Measurements from ENCODE around the gene KSR2. TPM values are rescaled to one million over a fixed set of nuclear protein-coding genes. Genes with fewer than 3 reads are reported as not detected.

KSR2 gene
- total RNA-seq, 2 experiments from 2014 or later, result 0.03 to 0.15 TPM

GRCh38 chr12:117606945-117607344, 361.8 kb downstream of the KSR2 start:
- H3K4me2 ChIP-seq (ENCODE audit: low read length), result no peak overlapping the region
- no TSS peak for BruUV-seq (replicated peaks)
- CTCF ChIA-PET (ENCODE audit: unreplicated experiment), result no interaction called here

DNA sequence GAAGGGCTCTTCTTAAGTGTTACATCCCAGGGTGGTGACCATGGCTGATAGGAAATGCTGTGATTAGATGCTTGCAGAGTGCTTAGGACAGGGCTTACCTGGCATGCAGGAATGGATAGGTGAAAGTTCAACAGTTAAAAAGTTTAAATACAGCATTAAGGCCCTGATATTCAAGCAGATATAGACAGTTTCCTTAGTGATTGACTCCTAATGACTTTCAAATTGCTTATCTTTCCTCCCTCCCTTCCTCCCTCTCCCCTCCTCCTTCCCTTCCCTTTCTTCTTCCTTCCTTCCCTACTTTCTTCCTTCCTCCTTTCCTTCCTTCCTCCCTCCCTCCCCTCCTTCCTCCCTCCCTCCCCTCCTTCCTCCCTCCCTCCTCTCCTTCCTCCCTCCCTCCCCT, 362.8 kb downstream of the KSR2 start:
- no peaks in the 10 kb centered on the region for H3K79me2 ChIP-seq (ENCODE audit: insufficient read depth, low read depth, low read length)
- H2AFZ ChIP-seq (ENCODE audit: low read length), result no peak overlapping the region
- H3K36me3 ChIP-seq (ENCODE audit: insufficient read depth, low read length), result no peaks in the 10 kb centered on the region
- no peaks in the 10 kb centered on the region for H3K4me1 ChIP-seq (ENCODE audit: insufficient read depth, low read length, poor library complexity, severe bottlenecking)
- H3K4me3 ChIP-seq (ENCODE audit: low read depth, low read length, poor library complexity, severe bottlenecking), result no peak overlapping the region
- TF ChIP-seq EZH2phosphoT487 (IDR thresholded peaks at IDR 0.05; ENCODE audit: borderline replicate concordance, low read depth, low read length) (no peak), CTCF (conservative IDR thresholded peaks at IDR 0.05; ENCODE audit: low read length) (no peak)
- POLR2A ChIA-PET, result no interaction called here
- no TSS peak for BruUV-seq (replicated peaks)
- DNase-seq (ENCODE audit: low spot score), result no peak
- intact Hi-C loops (cut with micrococcal nuclease; ENCODE audit: unreplicated experiment), result no loop called here
- H3K9me2 ChIP-seq (ENCODE audit: insufficient read depth, low read length), result no peaks in the 10 kb centered on the region
- no peaks in the 10 kb centered on the region for H4K20me1 ChIP-seq (ENCODE audit: insufficient read depth, low read length)
- no peak overlapping the region for H3K4me2 ChIP-seq (ENCODE audit: low read length)
- no peaks in the 10 kb centered on the region for H3K9me3 ChIP-seq (ENCODE audit: low read length)
- CTCF ChIA-PET (ENCODE audit: unreplicated experiment), result no interaction called here
- H3K27ac ChIP-seq (ENCODE audit: low read depth, low read length, poor library complexity, severe bottlenecking), result no peak overlapping the region

More at GRCh38 chr12:117606945-117607344, 361.8 kb downstream of the KSR2 start:
- no peak overlapping the region for H2AFZ ChIP-seq (ENCODE audit: low read length)
- H4K20me1 ChIP-seq (ENCODE audit: insufficient read depth, low read length), result no peaks in the 10 kb centered on the region
- no peak for TF ChIP-seq EZH2phosphoT487 (IDR thresholded peaks at IDR 0.05; ENCODE audit: borderline replicate concordance, low read depth, low read length)
- no peak for TF ChIP-seq CTCF (conservative IDR thresholded peaks at IDR 0.05; ENCODE audit: low read length)
- intact Hi-C loops (cut with micrococcal nuclease; ENCODE audit: unreplicated experiment), result no loop called here
- H3K9me3 ChIP-seq (ENCODE audit: low read length), result no peaks in the 10 kb centered on the region
- POLR2A ChIA-PET, result no interaction called here
- H3K9me2 ChIP-seq (ENCODE audit: insufficient read depth, low read length), result no peaks in the 10 kb centered on the region
- DNase-seq (ENCODE audit: low spot score), result no peak
- H3K4me1 ChIP-seq (ENCODE audit: insufficient read depth, low read length, poor library complexity, severe bottlenecking), result no peaks in the 10 kb centered on the region
- no peaks in the 10 kb centered on the region for H3K79me2 ChIP-seq (ENCODE audit: insufficient read depth, low read depth, low read length)
- H3K27ac ChIP-seq (ENCODE audit: low read depth, low read length, poor library complexity, severe bottlenecking), result no peak overlapping the region
- no peaks in the 10 kb centered on the region for H3K36me3 ChIP-seq (ENCODE audit: insufficient read depth, low read length)
- H3K4me3 ChIP-seq (ENCODE audit: low read depth, low read length, poor library complexity, severe bottlenecking), result no peak overlapping the region

DNA sequence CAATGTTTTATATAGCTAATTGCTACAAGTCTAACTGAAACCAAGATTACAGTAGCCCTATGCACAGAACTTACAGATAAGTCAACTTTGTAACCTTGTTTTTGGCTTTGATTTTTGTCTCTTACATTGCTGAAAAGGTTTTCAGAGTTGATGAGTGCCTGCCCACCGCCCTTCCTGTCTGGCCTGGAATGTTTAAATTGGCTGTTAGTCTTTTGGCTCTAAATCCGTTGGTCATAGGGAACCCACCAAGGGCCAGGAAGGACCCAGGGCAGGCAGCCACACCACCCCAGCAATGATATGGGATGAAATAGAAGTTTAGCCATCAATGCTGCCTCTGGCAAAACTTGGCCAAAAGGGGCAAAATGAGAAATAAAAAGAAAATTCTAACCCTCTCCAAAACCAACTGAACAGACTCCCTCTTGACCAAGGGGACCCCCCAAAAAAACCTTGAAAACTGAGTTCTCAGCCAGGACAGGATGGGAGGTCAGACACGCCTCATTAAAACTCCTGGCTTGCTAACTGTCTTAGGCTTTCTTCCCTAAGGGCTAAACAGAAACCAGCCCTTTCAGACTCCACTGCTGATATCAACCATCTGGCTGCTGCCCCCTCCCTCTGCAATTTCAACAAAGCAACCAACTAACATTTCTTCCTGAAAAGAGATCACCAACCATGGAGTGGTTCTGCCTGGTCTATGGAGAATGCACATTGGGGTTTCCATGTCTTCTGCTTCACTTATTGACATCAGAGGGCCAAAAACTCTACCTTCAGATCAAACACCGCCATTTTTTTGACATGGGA, 365.3 kb downstream of the KSR2 start:
- BruUV-seq (replicated peaks), result no TSS peak
- no peaks in the 10 kb centered on the region for H3K79me2 ChIP-seq (ENCODE audit: insufficient read depth, low read depth, low read length)
- no peaks in the 10 kb centered on the region for H3K4me1 ChIP-seq (ENCODE audit: insufficient read depth, low read length, poor library complexity, severe bottlenecking)
- POLR2A ChIA-PET, result no interaction called here
- CTCF ChIA-PET (ENCODE audit: unreplicated experiment), result no interaction called here
- no peak for DNase-seq (ENCODE audit: low spot score)
- H3K4me3 ChIP-seq (ENCODE audit: low read depth, low read length, poor library complexity, severe bottlenecking), result no peak overlapping the region
- no peak for TF ChIP-seq EZH2phosphoT487 (IDR thresholded peaks at IDR 0.05; ENCODE audit: borderline replicate concordance, low read depth, low read length)
- no peak for TF ChIP-seq CTCF (conservative IDR thresholded peaks at IDR 0.05; ENCODE audit: low read length)
- H3K27ac ChIP-seq (ENCODE audit: low read depth, low read length, poor library complexity, severe bottlenecking), result no peak overlapping the region
- no peaks in the 10 kb centered on the region for H3K36me3 ChIP-seq (ENCODE audit: insufficient read depth, low read length)
- no peak overlapping the region for H2AFZ ChIP-seq (ENCODE audit: low read length)
- no peak overlapping the region for H3K4me2 ChIP-seq (ENCODE audit: low read length)
- H3K9me3 ChIP-seq (ENCODE audit: low read length), result no peaks in the 10 kb centered on the region
- H3K9me2 ChIP-seq (ENCODE audit: insufficient read depth, low read length), result no peaks in the 10 kb centered on the region
- H4K20me1 ChIP-seq (ENCODE audit: insufficient read depth, low read length), result no peaks in the 10 kb centered on the region
- intact Hi-C loops (cut with micrococcal nuclease; ENCODE audit: unreplicated experiment), result no loop called here

Measured in OCI-LY7 (cell line).